GDM1 (cell line): ENCODE data around the gene MALRD1.
"Not testable (repeated sequence)": the region's sequence is repeated elsewhere in the genome, so short reads cannot be mapped to it uniquely, and the experiment has no call there.

Experiments used
- DNase-seq: peaks from one replicate; lab custom pipeline; 2025; lab: John Stamatoyannopoulos, UW

Gene MALRD1

DNA sequence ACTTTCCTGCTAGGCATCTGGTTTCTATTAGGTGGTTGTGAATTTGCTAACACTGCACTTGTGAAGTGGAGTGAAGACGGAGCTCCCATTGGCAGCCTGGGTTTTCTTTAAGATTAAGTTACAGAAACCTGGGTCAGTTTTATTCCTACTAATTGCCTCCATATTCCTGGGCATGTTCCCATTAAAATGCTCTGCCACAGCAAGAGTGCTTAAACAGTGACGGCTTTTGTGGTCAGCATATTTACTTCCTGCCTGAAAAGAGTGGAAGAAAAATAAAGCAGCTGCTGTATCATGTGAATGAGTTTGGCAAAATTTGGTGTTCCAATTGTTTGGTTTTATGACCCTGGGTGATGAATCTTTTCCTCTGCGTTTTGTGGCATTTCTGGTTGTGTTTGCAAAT, 670.7 kb downstream of the MALRD1 start:
- DNase-seq: no peak

DNA sequence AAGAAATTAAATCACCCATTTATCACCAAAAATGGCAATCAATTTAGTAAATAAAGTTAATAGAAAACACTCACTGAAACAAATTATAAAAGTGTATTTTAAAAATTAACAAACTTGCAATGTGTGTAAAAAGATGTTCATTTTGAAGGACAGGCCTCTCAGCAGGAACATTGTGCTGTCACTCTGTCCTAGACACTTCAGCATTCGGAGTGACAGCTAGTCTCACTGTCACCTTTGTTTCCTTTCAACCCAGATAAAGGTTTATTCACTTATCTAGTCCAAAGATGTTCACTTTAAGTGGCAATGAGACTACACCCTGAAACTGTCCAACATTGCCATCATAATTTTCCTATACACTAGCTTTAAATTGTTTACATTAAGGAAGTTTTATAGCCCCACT, 675.7 kb downstream of the MALRD1 start:
- DNase-seq: no peak

- peak; percentile 52 for DNase-seq
These were observed 679.8 kb downstream of the MALRD1 start for GRCh38 chr10:19728376-19728775.

- no peak for DNase-seq
These were observed 680.4 kb downstream of the MALRD1 start for GRCh38 chr10:19728964-19729363.

DNA sequence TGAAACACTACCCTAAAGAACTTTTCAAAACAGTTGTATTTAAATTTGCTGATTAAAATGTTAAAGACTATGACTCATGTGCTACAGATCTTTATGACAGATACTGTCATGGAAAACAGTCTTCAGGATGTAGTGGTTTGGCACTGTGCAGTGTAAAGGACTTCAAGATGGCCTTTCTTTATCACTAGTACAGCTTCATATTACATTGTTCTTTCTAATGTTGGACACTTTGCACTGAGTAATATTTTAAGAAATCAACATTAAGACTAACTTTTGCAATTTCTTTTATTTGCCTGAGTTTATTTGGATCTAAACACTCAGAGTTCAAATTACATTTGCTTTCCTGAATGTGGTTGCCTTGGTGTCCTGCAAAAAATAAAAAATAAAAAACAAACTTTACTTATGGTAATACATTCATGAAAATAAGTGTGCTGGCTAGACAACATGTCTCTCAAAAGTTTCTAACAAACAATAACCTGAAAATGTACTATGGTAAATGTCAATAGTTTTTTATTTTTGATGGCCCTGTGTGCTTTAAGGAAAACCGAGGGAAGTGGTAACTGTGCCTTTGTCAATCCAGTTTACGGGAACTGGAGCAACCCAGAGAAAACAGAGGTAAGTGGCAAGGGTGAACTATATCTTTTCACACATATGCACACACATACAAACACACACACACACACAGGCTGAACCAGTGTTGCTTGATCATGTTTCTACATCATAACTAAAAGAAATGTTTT, 681.7 kb downstream of the MALRD1 start:
- peak; percentile 24 for DNase-seq

- no peak for DNase-seq
These were observed 682.3 kb downstream of the MALRD1 start for GRCh38 chr10:19730907-19731217.

- no peak for DNase-seq
These were observed 683.0 kb downstream of the MALRD1 start for GRCh38 chr10:19731560-19731959.

- no peak for DNase-seq
These were observed 689.8 kb downstream of the MALRD1 start for GRCh38 chr10:19738440-19738839.

GRCh38 chr10:19739232-19739631, 690.6 kb downstream of the MALRD1 start:
- not testable (repeated sequence) for DNase-seq

- DNase-seq: not testable (repeated sequence)
These were observed 693.5 kb downstream of the MALRD1 start for GRCh38 chr10:19742144-19742543.

DNA sequence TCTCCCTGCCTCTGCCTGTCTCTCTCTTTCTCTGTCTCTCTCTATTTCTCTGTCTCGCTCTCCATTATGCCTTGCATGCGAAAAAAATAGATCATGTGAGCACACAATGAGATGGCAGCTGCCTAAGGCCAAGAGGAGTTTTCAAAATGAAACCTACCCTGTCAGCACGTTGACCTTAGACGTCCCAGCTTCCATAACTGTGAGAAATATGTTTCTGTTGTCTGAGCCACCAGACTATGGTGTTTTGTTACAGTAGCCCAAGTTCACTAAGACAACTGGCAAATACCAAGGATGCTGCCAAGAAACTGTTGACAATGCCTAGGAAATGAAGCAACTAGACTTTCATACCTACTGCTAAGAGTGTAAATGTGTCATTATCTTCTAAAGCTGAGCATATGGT, 697.1 kb downstream of the MALRD1 start:
- no peak for DNase-seq

- no peak for DNase-seq
These were observed 700.7 kb downstream of the MALRD1 start for GRCh38 chr10:19749185-19749729.

- DNase-seq: no peak
These were observed 702.4 kb downstream of the MALRD1 start for GRCh38 chr10:19750972-19751371.

- DNase-seq: no peak
These were observed 708.3 kb downstream of the MALRD1 start for GRCh38 chr10:19756919-19757318.

GRCh38 chr10:19762026-19762425, 713.4 kb downstream of the MALRD1 start:
- no peak for DNase-seq

GRCh38 chr10:19764111-19764510, 715.5 kb downstream of the MALRD1 start:
- no peak for DNase-seq

DNA sequence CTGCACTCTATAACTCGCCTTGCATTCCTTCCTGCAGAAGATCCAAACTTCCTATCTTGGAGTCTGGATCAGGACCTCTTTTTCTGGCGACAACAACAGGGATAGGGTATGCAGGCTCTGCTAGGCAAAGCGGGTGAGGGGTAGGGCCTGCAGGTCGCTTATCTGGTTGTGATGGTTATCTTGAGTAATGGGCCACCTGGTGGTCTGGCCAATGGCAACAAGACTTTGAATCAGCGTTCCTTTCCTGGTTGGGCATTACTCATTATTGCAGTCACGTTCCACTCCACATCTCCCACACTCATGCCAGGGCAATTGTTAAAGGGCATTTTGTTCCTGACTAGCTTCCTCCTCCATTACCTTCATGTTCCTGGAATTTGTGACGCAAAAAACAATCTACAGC, 719.3 kb downstream of the MALRD1 start:
- DNase-seq: no peak

DNA sequence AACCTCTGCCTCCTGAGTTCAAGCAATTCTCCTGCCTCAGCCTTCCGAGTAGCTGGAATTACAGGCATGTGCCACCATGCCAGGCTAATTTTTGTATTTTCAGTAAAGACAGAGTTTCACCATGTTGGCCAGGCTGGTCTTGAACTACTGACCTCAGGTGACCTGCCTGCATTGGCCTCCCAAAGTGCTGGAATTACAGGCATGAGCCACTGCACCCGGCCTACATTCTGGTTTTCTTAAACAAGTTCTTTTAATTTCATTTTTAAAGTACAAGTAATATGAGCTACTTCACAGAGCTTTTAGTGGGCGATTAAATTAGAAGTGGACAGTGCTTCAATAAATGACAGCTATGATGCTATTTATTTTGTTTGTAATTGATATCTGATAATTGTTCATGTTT, 721.2 kb downstream of the MALRD1 start:
- not testable (repeated sequence) for DNase-seq

DNA sequence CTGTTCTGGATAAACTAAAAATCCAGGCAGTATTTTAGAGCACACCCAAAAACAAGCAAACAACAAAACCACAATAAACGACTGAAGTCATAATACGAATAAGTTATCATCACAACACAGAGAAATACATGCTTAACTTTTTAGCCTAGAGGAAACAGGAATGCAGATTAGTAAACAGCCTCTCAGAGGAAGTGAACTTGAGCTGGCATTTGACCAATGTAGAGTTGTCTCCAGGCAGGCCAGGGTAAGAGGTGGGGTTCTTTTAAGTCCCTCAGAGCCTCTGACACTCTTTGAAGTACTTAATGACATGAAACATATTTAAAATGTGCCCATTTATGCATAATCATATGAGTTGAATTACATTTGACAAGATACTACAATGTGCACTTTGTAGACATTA, 724.4 kb downstream of the MALRD1 start:
- no peak for DNase-seq

GRCh38 chr10:19775296-19775695, 726.7 kb downstream of the MALRD1 start:
- peak; percentile 29 for DNase-seq

DNA sequence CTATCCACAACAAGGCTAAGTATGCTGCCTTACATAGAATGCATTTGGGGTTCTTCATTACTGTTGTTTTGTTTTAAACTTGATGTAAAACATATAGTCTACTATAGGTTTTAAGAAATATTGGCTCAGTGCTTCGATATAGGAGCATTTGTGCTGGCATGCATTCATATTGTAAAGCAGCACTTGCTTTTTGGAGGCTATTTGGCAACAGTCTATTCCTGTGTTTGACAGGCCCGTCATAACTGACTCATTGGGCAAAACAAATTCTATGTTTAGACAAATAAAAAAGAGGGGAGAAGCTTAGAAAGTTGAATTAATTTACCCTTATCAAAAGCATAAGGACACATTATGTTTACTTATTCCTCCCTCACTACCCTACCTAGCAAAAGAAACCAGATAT, 729.2 kb downstream of the MALRD1 start:
- DNase-seq: no peak

DNA sequence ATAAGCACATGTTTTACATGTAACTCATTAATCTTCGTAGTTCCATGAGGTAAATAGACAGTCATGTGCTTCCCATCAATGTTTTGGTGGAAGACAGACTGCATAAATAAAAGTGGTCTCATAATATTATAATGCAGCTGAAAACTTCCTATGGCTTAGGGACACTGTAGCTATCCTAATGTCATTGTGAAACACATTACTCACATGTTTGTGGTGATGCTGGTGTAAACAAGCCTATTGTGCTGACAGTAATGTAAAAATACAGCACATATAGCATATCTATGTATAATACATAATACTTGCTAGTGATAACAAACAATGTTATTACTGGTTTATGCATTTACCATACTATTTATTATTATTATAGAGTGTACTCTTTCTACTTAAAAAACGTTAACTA, 730.4 kb downstream of the MALRD1 start:
- DNase-seq: no peak

DNA sequence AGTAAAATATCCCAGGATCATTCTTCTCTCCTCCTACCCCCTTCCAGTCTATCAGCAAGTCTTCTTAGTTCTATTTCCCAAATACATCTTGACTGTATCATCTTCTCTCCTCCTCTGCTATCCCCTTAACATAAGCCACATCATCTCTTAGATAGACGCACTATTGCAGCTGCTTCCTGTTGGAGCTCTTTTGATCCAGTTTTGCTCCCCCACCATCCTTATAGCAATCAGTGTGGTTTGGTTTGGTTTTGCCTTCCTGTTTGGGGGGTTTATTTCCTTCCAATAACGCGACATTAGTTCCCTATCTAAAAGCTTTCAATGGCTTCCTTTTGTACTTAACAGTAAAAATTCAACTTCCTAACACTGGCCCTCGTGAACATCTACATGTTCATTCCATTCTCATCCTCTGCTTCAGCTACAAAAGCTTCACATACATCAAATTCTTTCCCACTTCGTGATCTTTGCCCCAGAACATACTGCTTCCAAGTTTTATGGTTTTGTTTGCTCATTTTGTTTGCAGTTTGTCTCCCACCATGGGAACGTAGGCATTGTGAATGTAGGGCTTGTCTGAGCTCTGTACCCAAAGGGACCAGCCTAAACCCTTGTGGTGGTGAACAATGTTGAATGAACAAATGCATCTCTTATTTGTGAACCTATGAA, 734.0 kb downstream of the MALRD1 start:
- peak; percentile 42 for DNase-seq

GRCh38 chr10:19783721-19784120, 735.1 kb downstream of the MALRD1 start:
- no peak for DNase-seq
